Renal cortex interstitium (tissue), 11 donors: ENCODE measurements around the gene NR3C2. TPM values are rescaled to one million over a fixed set of nuclear protein-coding genes. Genes with fewer than 3 reads are reported as not detected.
"Not testable (repeated sequence)": the region's sequence is repeated elsewhere in the genome, so short reads cannot be mapped to it uniquely, and the experiment has no call there.

Experiments used
- DNase-seq, 11 donors: peaks; one replicate each; pipeline ENCODE4 v3.0.0-alpha.2; 2013; ENCODE audit warnings: low read depth in 9 of 11, low spot score in 4 of 11; ENCODE audit errors: extremely low read depth in 1 of 11
- polyA plus RNA-seq, 3 donors: library from polyadenylated mRNA; unstranded; fragments of 120-200 nt; gene quantifications; one replicate each; pipeline ENCODE4 v1.2.1, GENCODE V29; 2013; ENCODE audit not compliant: insufficient read length in 3 of 3

Gene NR3C2
- polyA plus RNA-seq, 3 donors = 14.4 to 16.2 (median 15.8) TPM

- no peak for DNase-seq
These were observed 280.6 kb downstream of the NR3C2 start for GRCh38 chr4:148161601-148162000.

- DNase-seq = no peak
These were observed 282.4 kb downstream of the NR3C2 start for GRCh38 chr4:148159793-148160192.

GRCh38 chr4:148154769-148155168 is 287.4 kb downstream of the NR3C2 start:
- no peak for DNase-seq

GRCh38 chr4:148152868-148153625 is 289.2 kb downstream of the NR3C2 start:
- peak in 8 of 11 donors; percentile 28 to 71 (median 41) for DNase-seq

- no peak for DNase-seq
These were observed 290.4 kb downstream of the NR3C2 start for GRCh38 chr4:148151806-148152205.

- DNase-seq = no peak
These were observed 296.7 kb downstream of the NR3C2 start for GRCh38 chr4:148145475-148145874.

- DNase-seq = no peak
These were observed 299.0 kb downstream of the NR3C2 start for GRCh38 chr4:148143174-148143573.

GRCh38 chr4:148141501-148141900 is 300.7 kb downstream of the NR3C2 start:
- no peak for DNase-seq

GRCh38 chr4:148126825-148127224 is 315.4 kb downstream of the NR3C2 start:
- no peak for DNase-seq

- peak in 1 of 11 donors; percentile 1 for DNase-seq
These were observed 317.7 kb downstream of the NR3C2 start for GRCh38 chr4:148124512-148124911.

GRCh38 chr4:148123161-148123560 is 319.1 kb downstream of the NR3C2 start:
- not testable (repeated sequence) for DNase-seq

- no peak for DNase-seq
These were observed 322.0 kb downstream of the NR3C2 start for GRCh38 chr4:148120216-148120615.

GRCh38 chr4:148118633-148119032 is 323.6 kb downstream of the NR3C2 start:
- DNase-seq = no peak

GRCh38 chr4:148118179-148118578 is 324.0 kb downstream of the NR3C2 start:
- no peak for DNase-seq

GRCh38 chr4:148116969-148117368 is 325.2 kb downstream of the NR3C2 start:
- no peak for DNase-seq

GRCh38 chr4:148116264-148116663 is 325.9 kb downstream of the NR3C2 start:
- DNase-seq = peak in 10 of 11 donors; percentile 15 to 70 (median 32)

- DNase-seq = no peak
These were observed 327.8 kb downstream of the NR3C2 start for GRCh38 chr4:148114436-148114835.

GRCh38 chr4:148112231-148112982 is 329.8 kb downstream of the NR3C2 start:
- no peak for DNase-seq

- no peak for DNase-seq
These were observed 332.0 kb downstream of the NR3C2 start for GRCh38 chr4:148110169-148110568.

- DNase-seq = no peak
These were observed 333.0 kb downstream of the NR3C2 start for GRCh38 chr4:148109216-148109615.
